ENCODE results near the gene ANAPC4.

The ANAPC4 gene

GRCh38 chr4:25330905-25331808 lies 45.9 kb upstream of the ANAPC4 start:
- Histone ChIP-seq H4K20me1 (ENCODE audit: insufficient read depth, low read length) (no peaks in the 10 kb centered on the region), H3K9ac (ENCODE audit: low read length) (no peak overlapping the region), H3F3A (ENCODE audit: insufficient read depth, low read length) (no peaks in the 10 kb centered on the region), H3K4me3 (ENCODE audit: low read depth, low read length, poor library complexity, severe bottlenecking) (no peak overlapping the region), H3K79me2 (ENCODE audit: insufficient read depth, low read length) (no peaks in the 10 kb centered on the region), H3K36me3 (ENCODE audit: insufficient read depth, low read length) (no peaks in the 10 kb centered on the region), H2AFZ (ENCODE audit: low read length) (no peak overlapping the region), H3K27me3 (ENCODE audit: insufficient read depth, low read length) (no peaks in the 10 kb centered on the region), H3K4me2 (ENCODE audit: low read length) (no peak overlapping the region), H3K9me3 (ENCODE audit: low read length) (no peaks in the 10 kb centered on the region), H3K27ac (ENCODE audit: low read depth, low read length, poor library complexity, severe bottlenecking) (no peak overlapping the region), H3K9me2 (ENCODE audit: low read depth, low read length) (no peaks in the 10 kb centered on the region), H3K4me1 (ENCODE audit: insufficient read depth, low read length, severe bottlenecking) (no peaks in the 10 kb centered on the region)
- no peak for TF ChIP-seq EZH2 (IDR thresholded peaks at IDR 0.05; ENCODE audit: borderline replicate concordance, low read length)

GRCh38 chr4:25343671-25344070 lies 33.4 kb upstream of the ANAPC4 start:
- no peaks in the 10 kb centered on the region for H3K9me2 ChIP-seq (ENCODE audit: low read depth, low read length)
- no peak overlapping the region for H2AFZ ChIP-seq (ENCODE audit: low read length)
- no peaks in the 10 kb centered on the region for H3K9me3 ChIP-seq (ENCODE audit: low read length)

GRCh38 chr4:25345744-25346143 lies 31.3 kb upstream of the ANAPC4 start:
- Histone ChIP-seq H3K4me1 (ENCODE audit: insufficient read depth, low read length, severe bottlenecking) (no peaks in the 10 kb centered on the region), H3K9me3 (ENCODE audit: low read length) (no peaks in the 10 kb centered on the region), H3K9me2 (ENCODE audit: low read depth, low read length) (no peaks in the 10 kb centered on the region), H3K27ac (ENCODE audit: low read depth, low read length, poor library complexity, severe bottlenecking) (no peak overlapping the region), H3K79me2 (ENCODE audit: insufficient read depth, low read length) (no peaks in the 10 kb centered on the region), H2AFZ (ENCODE audit: low read length) (no peak overlapping the region), H4K20me1 (ENCODE audit: insufficient read depth, low read length) (no peaks in the 10 kb centered on the region), H3K4me2 (ENCODE audit: low read length) (no peak overlapping the region), H3K4me3 (ENCODE audit: low read depth, low read length, poor library complexity, severe bottlenecking) (no peak overlapping the region), H3K36me3 (ENCODE audit: insufficient read depth, low read length) (peaks cover 6% of the 10 kb centered on the region; the same call in 1 of the 2 replicates), H3K9ac (ENCODE audit: low read length) (no peak overlapping the region), H3F3A (ENCODE audit: insufficient read depth, low read length) (no peaks in the 10 kb centered on the region), H3K27me3 (ENCODE audit: insufficient read depth, low read length) (no peaks in the 10 kb centered on the region)
- TF ChIP-seq EZH2 (IDR thresholded peaks at IDR 0.05; ENCODE audit: borderline replicate concordance, low read length) (no peak), CTCF (IDR thresholded peaks at IDR 0.05; ENCODE audit: low read length) (no peak)

More at GRCh38 chr4:25343671-25344070, 33.4 kb upstream of the ANAPC4 start:
- H3K4me2 ChIP-seq (ENCODE audit: low read length) = no peak overlapping the region
- H3K79me2 ChIP-seq (ENCODE audit: insufficient read depth, low read length) = no peaks in the 10 kb centered on the region
- no peak for TF ChIP-seq EZH2 (IDR thresholded peaks at IDR 0.05; ENCODE audit: borderline replicate concordance, low read length)
- no peak for TF ChIP-seq CTCF (IDR thresholded peaks at IDR 0.05; ENCODE audit: low read length)
- no peaks in the 10 kb centered on the region for H3K27me3 ChIP-seq (ENCODE audit: insufficient read depth, low read length)
- H3K36me3 ChIP-seq (ENCODE audit: insufficient read depth, low read length) = peaks cover 7% of the 10 kb centered on the region; the same call in 1 of the 2 replicates
- H3K4me3 ChIP-seq (ENCODE audit: low read depth, low read length, poor library complexity, severe bottlenecking) = no peak overlapping the region
- H3F3A ChIP-seq (ENCODE audit: insufficient read depth, low read length) = no peaks in the 10 kb centered on the region
- no peaks in the 10 kb centered on the region for H4K20me1 ChIP-seq (ENCODE audit: insufficient read depth, low read length)
- no peak overlapping the region for H3K27ac ChIP-seq (ENCODE audit: low read depth, low read length, poor library complexity, severe bottlenecking)
- H3K4me1 ChIP-seq (ENCODE audit: insufficient read depth, low read length, severe bottlenecking) = no peaks in the 10 kb centered on the region
- H3K9ac ChIP-seq (ENCODE audit: low read length) = no peak overlapping the region

All from OCI-LY1 (cell line).